GM20000 (cell line): ENCODE data around the gene GPC3.

Experiments
- DNase-seq: peaks from one replicate; pipeline ENCODE4 v3.0.0; 2012; ENCODE audit warnings: low spot score
- TF ChIP-seq, protein P1 (sequence below): IDR thresholded peaks from 2 replicates; pipeline ENCODE4 v1.5.1; 2012; ENCODE audit warnings: mild to moderate bottlenecking, control low read depth; ENCODE audit errors: extremely low read depth, missing control alignments

GPC3 gene

DNA sequence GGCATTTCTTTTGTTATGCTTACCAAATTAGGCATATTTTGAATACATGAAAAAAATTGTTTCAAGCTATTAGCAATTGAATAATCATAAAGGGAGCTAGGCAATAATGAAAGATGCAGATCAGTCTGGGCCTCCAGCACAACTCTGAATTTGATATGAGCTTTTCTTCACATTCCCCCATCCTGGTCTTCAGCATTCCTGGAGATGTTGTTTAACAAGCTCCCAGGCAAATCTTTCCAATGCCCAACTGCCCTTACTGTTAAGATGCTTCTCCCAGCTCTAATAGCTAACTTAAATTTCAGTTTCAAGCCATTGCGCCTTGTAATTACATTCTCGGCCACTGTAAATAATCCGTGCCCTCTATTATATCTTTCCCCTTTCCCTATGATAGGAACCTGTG lies 19.2 kb downstream of the GPC3 start:
- no peak for DNase-seq
- TF ChIP-seq, protein P1, sequence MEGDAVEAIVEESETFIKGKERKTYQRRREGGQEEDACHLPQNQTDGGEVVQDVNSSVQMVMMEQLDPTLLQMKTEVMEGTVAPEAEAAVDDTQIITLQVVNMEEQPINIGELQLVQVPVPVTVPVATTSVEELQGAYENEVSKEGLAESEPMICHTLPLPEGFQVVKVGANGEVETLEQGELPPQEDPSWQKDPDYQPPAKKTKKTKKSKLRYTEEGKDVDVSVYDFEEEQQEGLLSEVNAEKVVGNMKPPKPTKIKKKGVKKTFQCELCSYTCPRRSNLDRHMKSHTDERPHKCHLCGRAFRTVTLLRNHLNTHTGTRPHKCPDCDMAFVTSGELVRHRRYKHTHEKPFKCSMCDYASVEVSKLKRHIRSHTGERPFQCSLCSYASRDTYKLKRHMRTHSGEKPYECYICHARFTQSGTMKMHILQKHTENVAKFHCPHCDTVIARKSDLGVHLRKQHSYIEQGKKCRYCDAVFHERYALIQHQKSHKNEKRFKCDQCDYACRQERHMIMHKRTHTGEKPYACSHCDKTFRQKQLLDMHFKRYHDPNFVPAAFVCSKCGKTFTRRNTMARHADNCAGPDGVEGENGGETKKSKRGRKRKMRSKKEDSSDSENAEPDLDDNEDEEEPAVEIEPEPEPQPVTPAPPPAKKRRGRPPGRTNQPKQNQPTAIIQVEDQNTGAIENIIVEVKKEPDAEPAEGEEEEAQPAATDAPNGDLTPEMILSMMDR, result no peak

DNA sequence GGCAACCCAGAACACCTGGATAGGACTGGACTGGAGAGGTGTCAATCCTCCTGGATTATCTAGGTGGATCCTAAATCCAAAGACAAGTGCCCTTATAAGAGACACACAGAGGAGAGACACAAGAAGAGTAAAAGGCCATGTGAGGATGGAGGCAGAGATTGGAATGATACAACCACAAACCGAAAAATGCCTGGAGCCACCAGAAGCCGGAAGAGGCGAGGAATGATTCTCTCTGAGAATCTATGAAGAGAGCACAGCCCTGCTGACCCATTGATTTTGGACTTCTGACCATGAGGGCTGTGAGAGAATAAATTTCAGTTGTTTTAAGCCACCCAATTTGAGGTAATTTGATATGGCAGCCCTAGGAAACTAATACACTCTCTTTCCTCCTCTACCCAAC lies 20.1 kb downstream of the GPC3 start:
- TF ChIP-seq, protein P1, result no peak
- no peak for DNase-seq

DNA sequence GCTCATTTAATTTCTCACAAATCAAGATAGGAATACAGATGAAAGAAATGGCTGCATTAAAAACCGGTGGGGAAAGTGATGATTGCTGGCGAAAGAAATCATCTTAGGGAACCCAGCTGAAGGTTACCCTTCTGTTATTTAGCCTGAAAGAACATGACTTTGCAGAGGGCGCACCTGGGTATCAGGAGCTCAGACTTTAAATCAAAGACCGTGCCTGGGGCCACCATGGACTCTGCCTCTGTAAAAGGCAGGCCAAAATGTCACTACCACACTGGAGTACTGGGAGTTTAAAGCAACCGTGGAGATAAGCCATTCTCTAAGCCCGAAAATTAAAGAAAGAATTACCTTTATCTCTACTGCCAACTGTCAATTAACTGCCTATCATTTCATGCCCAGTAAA lies 24.3 kb downstream of the GPC3 start:
- no peak for DNase-seq
- TF ChIP-seq, protein P1, result no peak

DNA sequence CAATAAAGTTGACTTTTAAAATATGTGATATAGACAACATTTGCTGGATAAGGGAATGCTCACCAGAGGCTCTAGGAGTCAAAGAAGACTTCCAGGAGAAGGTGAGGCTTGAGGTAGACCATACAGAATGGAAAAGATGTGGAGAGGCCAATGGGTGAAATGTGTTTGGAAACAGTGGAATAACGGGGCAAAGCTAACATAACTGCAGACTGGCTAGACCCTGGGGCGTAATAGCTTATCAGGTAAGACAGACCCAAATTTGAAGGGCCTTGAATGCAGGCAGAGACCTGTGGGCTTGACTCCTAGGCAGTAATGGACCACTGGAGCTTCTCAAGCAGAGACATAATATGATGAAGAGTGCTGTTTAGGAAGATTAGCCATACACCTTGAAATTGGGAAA lies 25.4 kb downstream of the GPC3 start:
- no peak for DNase-seq
- TF ChIP-seq, protein P1, result no peak

DNA sequence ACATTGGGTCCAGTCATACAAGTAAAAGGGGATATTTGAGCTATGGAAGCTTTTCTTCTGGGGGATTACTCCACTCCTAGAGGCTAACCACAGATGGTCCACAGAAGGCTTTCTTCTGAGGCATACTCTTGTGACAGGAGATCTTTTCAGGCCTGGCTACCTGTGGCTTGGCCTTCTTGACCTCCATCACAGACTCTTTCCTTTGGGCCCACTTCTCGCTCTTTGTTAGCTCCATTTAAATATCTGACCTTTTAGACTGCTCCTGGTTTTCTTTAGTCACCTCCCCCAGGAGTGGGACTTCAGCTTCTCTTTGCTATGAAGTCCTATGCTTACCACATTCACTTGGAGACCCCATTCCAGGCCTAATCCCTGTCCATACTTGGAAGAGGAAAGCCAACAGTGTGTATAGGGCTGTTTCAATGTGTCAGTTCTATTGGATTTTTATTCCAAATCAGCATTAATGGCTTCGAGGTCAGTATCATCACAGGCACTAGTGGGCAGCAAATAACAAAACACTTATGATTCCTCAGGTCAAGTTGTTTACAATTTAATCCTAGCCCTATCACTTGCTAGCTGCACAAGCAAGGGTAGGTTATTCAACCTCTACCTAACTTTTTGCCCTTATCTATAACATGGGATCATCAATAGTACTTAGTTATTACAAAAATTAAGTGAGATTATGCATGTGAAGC lies 26.3 kb downstream of the GPC3 start:
- no peak for DNase-seq
- TF ChIP-seq, protein P1, result no peak

DNA sequence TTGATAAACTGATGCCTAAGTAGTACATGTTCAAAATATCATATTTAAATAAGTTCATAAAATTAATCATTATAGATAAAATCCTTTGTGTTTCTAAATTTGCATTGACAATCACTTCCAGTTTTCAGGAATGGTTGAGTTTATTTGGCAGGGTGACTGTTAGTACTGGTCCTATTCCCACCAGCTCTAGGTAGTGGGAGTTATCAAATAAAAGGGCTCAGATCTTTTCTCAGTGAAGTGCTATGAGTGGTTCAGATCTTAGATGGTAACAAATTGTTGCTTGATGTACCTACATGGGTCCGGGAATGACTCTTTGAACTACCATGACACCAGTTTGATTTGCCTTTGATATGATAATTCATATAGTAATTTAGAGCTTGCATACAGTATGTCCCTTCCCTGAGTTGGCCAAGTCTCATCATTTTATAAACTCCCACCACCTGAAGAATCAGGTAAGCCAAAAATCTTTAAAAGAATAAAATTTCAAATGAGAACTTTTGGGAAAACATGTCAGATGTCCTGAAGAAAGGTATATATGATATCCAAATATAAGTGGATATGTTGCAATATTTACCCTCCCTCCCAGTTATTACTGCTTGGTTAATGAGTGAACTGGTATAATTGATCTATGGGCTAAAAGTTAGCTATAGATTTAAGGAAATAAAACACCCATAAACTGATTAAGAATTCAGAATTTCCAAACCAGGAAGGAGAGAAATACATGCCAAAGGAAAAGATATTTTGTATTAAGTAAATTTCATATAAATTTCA lies 28.6 kb downstream of the GPC3 start:
- no peak for DNase-seq
- TF ChIP-seq, protein P1, result no peak

DNA sequence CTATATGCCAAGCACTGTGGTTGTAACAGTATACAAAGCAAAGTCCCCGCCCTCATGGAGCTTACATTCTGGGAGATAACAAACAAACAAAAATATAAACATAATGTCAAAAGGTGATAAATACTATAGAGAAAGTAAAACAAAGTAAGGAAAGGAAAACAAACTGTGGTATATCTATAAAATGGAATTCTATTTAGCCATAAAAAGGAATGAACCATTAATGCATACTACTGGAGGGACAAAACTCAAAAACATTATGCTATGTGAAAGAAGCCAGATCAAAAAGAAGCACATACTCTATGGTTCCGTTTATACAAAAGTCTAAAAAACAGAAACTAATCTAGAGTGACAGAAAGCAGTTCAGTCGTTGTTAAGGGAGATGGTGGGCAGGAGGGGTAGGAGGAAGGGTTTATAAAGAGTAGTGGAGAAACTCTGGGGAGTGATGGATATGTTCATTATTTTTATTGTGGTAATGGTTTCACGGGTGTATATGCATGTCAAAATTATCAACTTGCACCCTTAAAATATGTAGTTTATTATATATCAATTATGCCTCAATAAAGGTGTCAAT lies 31.5 kb downstream of the GPC3 start:
- DNase-seq, result no peak
- TF ChIP-seq, protein P1, result no peak
